HFFc6 (cell line): Measurements from ENCODE around the gene SLU7. TPM values are rescaled to one million over a fixed set of nuclear protein-coding genes. Genes with fewer than 3 reads are reported as not detected.

Experiments used
- DNase-seq: peaks from one replicate; pipeline ENCODE4 v3.0.0-alpha.2; 2018
- H3K27ac Mint-ChIP-seq: 2 replicates; pipeline ENCODE4 v1.8.0; 2020; ENCODE audit warnings: mild to moderate bottlenecking, mixed read lengths
- H3K27me3 Mint-ChIP-seq: 2 replicates; pipeline ENCODE4 v1.8.0; 2021; ENCODE audit warnings: mild to moderate bottlenecking, moderate library complexity, mixed read lengths; ENCODE audit not compliant: insufficient read depth
- H3K36me3 Mint-ChIP-seq: 2 replicates; pipeline ENCODE4 v1.8.0; 2021; ENCODE audit warnings: low read depth, mixed read lengths
- H3K4me1 Mint-ChIP-seq: 2 replicates; pipeline ENCODE4 v1.8.0; 2020; ENCODE audit warnings: low read depth, mixed read lengths
- H3K4me3 Mint-ChIP-seq: 2 replicates; pipeline ENCODE4 v1.8.0; 2020; ENCODE audit warnings: mild to moderate bottlenecking, moderate library complexity, mixed read lengths
- H3K9me3 Mint-ChIP-seq: 2 replicates; pipeline ENCODE4 v1.8.0; 2020; ENCODE audit warnings: mild to moderate bottlenecking, mixed read lengths
- total RNA-seq, 6 experiments: library from RNA; stranded (reverse); fragmentation: NEBNext Ultra II Directional; extraction: Animal tissue kit (Norgen Biotek cat#: 25700); gene quantifications; 2 replicates in 1 of 6; 3 replicates in 5 of 6; pipeline ENCODE4 v1.2.3, GENCODE V29; 2021
- TF ChIP-seq, protein P1 (sequence below): fragments of 200-600 bp; sonication (generic); IDR thresholded peaks from 2 replicates; pipeline ENCODE4 v1.5.0; 2021; ENCODE audit warnings: antibody characterized with exemption, mild to moderate bottlenecking

The SLU7 gene
- total RNA-seq, 6 experiments from 2014 or later: 32.1 to 47.3 (median 42.1) TPM

DNA sequence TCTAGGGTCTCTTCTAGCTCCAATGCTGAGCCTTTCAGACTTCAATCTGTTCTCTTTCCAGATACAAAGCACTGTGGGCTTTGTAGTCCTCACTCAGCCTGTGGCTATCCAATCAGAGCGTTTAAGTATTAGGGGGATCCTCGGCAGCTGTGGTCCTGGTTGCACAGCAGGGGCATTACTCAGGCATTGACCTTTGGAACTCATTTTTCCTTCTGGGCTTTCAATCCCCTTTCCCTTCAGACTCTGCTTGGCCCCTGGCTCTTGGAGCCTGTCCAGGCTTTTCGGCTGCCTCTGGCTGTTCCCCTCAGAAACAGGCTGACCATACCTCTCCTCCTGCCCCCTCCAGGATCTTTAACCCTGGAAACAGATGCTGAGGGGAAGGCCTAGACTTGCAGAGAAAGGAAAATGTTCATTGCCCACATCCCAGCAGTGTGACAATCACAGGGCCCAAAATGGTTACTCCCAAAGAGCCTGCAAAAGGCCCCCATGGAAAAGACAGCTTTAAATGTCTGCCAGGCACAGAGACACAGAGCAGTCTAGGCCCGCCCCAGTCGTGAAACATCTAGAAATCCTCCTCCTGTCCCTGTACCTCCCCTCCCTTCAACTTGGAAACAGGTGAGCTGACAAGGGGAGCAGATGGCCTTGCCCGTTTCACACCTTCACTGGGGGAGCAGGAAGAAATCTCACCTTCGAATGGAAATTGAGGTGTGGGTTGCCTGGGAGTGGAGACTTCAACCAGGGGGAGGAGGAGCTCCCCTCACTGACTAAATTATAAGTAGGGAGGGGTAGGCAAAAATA is 62.1 kb downstream of the SLU7 start:
- TF ChIP-seq, protein P1, sequence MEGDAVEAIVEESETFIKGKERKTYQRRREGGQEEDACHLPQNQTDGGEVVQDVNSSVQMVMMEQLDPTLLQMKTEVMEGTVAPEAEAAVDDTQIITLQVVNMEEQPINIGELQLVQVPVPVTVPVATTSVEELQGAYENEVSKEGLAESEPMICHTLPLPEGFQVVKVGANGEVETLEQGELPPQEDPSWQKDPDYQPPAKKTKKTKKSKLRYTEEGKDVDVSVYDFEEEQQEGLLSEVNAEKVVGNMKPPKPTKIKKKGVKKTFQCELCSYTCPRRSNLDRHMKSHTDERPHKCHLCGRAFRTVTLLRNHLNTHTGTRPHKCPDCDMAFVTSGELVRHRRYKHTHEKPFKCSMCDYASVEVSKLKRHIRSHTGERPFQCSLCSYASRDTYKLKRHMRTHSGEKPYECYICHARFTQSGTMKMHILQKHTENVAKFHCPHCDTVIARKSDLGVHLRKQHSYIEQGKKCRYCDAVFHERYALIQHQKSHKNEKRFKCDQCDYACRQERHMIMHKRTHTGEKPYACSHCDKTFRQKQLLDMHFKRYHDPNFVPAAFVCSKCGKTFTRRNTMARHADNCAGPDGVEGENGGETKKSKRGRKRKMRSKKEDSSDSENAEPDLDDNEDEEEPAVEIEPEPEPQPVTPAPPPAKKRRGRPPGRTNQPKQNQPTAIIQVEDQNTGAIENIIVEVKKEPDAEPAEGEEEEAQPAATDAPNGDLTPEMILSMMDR: no peak
- Mint-ChIP-seq H3K9me3 (no peaks in the 10 kb centered on the region), H3K4me3 (no peak overlapping the region), H3K27me3 (peaks cover 8% of the 10 kb centered on the region), H3K36me3 (no peaks in the 10 kb centered on the region), H3K27ac (no peak overlapping the region), H3K4me1 (peaks cover 5% of the 10 kb centered on the region; the same call in 1 of the 2 replicates)
- DNase-seq: no peak

DNA sequence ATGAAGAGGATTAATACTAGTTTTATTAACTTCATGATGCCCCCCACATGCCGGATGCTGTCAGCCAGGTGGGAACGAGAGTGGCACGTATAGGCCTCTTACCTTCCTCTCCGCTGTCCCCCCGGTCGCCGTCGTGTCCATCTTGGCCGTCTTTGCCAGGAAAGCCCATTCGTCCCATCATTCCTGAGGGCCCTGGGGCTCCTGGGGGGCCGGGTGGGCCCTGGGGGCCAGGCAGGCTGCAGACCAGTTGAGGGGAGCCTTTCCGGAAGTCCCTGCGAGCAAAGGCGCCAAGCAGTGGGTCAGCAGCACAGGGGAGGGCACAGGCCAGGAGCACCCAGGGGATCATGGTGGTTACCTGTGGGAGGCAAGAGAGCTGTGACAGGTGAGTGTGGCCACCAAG is 64.2 kb downstream of the SLU7 start:
- H3K4me3 Mint-ChIP-seq: no peak overlapping the region
- no peaks in the 10 kb centered on the region for H3K36me3 Mint-ChIP-seq
- no peak overlapping the region for H3K27ac Mint-ChIP-seq
- TF ChIP-seq, protein P1: no peak
- DNase-seq: no peak
- no peaks in the 10 kb centered on the region for H3K4me1 Mint-ChIP-seq
- no peaks in the 10 kb centered on the region for H3K9me3 Mint-ChIP-seq
- H3K27me3 Mint-ChIP-seq: peaks cover 8% of the 10 kb centered on the region

DNA sequence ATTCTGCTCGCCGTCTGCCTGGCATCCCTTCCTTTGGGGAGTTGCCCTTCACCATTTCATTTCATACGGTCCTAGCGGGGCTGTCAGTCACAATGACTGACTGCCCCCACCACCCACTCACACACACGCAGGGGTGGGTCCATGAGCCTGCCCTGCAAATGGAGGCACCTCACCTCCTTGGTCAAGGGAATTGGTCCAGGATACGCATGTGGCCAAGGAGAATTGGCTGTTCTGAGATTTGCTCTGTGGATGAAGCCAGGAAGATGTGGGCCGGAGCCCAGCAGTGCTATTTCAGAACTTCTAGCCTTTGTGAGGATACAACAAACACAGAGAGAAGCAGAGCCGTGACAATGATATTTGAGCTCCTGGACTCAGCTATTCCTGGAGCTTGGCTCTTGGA is 65.5 kb downstream of the SLU7 start:
- Mint-ChIP-seq H3K36me3 (no peaks in the 10 kb centered on the region), H3K9me3 (no peaks in the 10 kb centered on the region), H3K4me1 (no peaks in the 10 kb centered on the region), H3K27me3 (peaks cover 8% of the 10 kb centered on the region), H3K27ac (no peak overlapping the region), H3K4me3 (no peak overlapping the region)
- TF ChIP-seq, protein P1: no peak
- DNase-seq: no peak

DNA sequence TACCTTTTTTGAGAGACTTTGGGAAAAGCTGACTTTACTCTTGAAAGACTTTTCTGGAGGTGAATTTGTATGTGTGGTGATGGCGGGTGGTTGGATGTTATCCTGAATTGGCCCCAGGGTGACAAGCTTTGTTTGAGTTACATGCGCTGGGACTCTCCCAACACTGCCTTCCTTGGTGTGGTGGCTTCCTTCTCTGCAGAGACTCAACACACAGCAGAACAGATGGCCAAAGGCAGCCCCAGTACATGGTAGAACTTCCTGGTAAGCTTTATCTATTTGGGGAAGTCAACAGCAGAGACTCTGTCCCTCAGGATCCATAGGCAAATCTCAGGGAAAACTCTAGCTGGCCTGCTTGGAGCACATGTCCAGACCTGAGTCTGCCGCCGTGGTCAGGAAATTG is 66.6 kb downstream of the SLU7 start:
- no peaks in the 10 kb centered on the region for H3K9me3 Mint-ChIP-seq
- H3K27ac Mint-ChIP-seq: no peak overlapping the region
- H3K36me3 Mint-ChIP-seq: no peaks in the 10 kb centered on the region
- TF ChIP-seq, protein P1: no peak
- H3K27me3 Mint-ChIP-seq: peaks cover 5% of the 10 kb centered on the region
- no peak for DNase-seq
- no peak overlapping the region for H3K4me3 Mint-ChIP-seq
- H3K4me1 Mint-ChIP-seq: no peaks in the 10 kb centered on the region

Other genes with a start within 250 kb of the SLU7 start
- gene FABP6, start 189.6 kb downstream of the SLU7 start, total RNA-seq: not detected
- gene CCNJL, start 106.5 kb downstream of the SLU7 start, total RNA-seq: not detected
- 1 to 10 TPM in 5 of 6 experiments, under 1 TPM in 1; 0.76 to 2.9 (median 2.6) TPM for gene C1QTNF2, start 48.5 kb downstream of the SLU7 start, total RNA-seq
- 1 to 10 TPM; 1.9 to 3.0 (median 2.6) TPM for gene FAM200C, start 19.0 kb downstream of the SLU7 start, total RNA-seq
- gene PTTG1, start 2.8 kb upstream of the SLU7 start, total RNA-seq: 100 to 1,000 TPM in 5 of 6 experiments, 10 to 100 TPM in 1; 83.4 to 213 (median 194) TPM